WTC11 (cell line): ENCODE data around the gene CCDC39. TPM values are rescaled to one million over a fixed set of nuclear protein-coding genes. Genes with fewer than 3 reads are reported as not detected.

ENCODE experiments used
- ATAC-seq: fragments of 200-7000 bp; cut with Tn5 transposase; 2 replicates; pipeline ENCODE4 v1.10.0; 2021; ENCODE audit warnings: mild to moderate bottlenecking, moderate library complexity
- CTCF ChIA-PET: fragments of 300-600 bp; sonication (Branson Sonifier 250); formaldehyde crosslinking; loops from one replicate; lab custom pipeline; 2021; ENCODE audit warnings: antibody characterized with exemption; lab: Charles Lee
- POLR2A ChIA-PET: fragments of 350-600 bp; sonication (Branson Sonifier 250); formaldehyde crosslinking; loops from one replicate; lab custom pipeline; 2021; ENCODE audit warnings: antibody characterized with exemption; lab: Charles Lee
- DNase-seq: peaks from one replicate; pipeline ENCODE4 v3.0.0; 2021; ENCODE audit warnings: low spot score
- H3K27ac Mint-ChIP-seq: 2 replicates; pipeline ENCODE4 v1.8.0; 2021; ENCODE audit warnings: mixed read lengths
- H3K27me3 Mint-ChIP-seq: 2 replicates; pipeline ENCODE4 v1.8.0; 2021; ENCODE audit warnings: low read depth, mild to moderate bottlenecking, moderate library complexity, mixed read lengths
- H3K36me3 Mint-ChIP-seq: 2 replicates; pipeline ENCODE4 v1.8.0; 2021; ENCODE audit warnings: mixed read lengths
- H3K4me1 Mint-ChIP-seq: 2 replicates; pipeline ENCODE4 v1.8.0; 2022; ENCODE audit warnings: mixed read lengths
- H3K4me3 Mint-ChIP-seq: 2 replicates; pipeline ENCODE4 v1.8.0; 2021; ENCODE audit warnings: mild to moderate bottlenecking, moderate library complexity, mixed read lengths
- H3K9me3 Mint-ChIP-seq: 2 replicates; pipeline ENCODE4 v1.8.0; 2021; ENCODE audit warnings: mixed read lengths
- ATF1 ChIP-seq: sonication (generic); formaldehyde crosslinking; IDR thresholded peaks from 2 replicates; pipeline ENCODE4 v1.8.1; 2023; ENCODE audit warnings: mild to moderate bottlenecking, moderate library complexity, missing genetic modification reagents
- CREM ChIP-seq: sonication (generic); formaldehyde crosslinking; IDR thresholded peaks from 2 replicates; pipeline ENCODE4 v1.8.1; 2022; ENCODE audit warnings: mild to moderate bottlenecking, missing genetic modification reagents, moderate library complexity
- ESRRA ChIP-seq: sonication (generic); formaldehyde crosslinking; IDR thresholded peaks from 2 replicates; pipeline ENCODE4 v1.8.1; 2022; ENCODE audit warnings: mild to moderate bottlenecking, missing genetic modification reagents, borderline replicate concordance
- FOXP4 ChIP-seq: sonication (generic); formaldehyde crosslinking; IDR thresholded peaks from 2 replicates; pipeline ENCODE4 v1.8.0; 2022; ENCODE audit warnings: mild to moderate bottlenecking, missing genetic modification reagents
- GABPB1 ChIP-seq: sonication (generic); formaldehyde crosslinking; IDR thresholded peaks from 2 replicates; pipeline ENCODE4 v1.8.1; 2023; ENCODE audit warnings: mild to moderate bottlenecking, missing genetic modification reagents
- NR2C2 ChIP-seq: sonication (generic); formaldehyde crosslinking; IDR thresholded peaks from 2 replicates; pipeline ENCODE4 v1.8.0; 2022; ENCODE audit warnings: mild to moderate bottlenecking, missing genetic modification reagents
- TCF7 ChIP-seq: sonication (generic); formaldehyde crosslinking; IDR thresholded peaks from 2 replicates; pipeline ENCODE4 v1.8.0; 2022; ENCODE audit warnings: mild to moderate bottlenecking, low read depth, missing genetic modification reagents, moderate library complexity
- ZNF138 ChIP-seq: sonication (generic); formaldehyde crosslinking; conservative IDR thresholded peaks from 2 replicates; pipeline ENCODE4 v1.8.1; 2022; ENCODE audit warnings: mild to moderate bottlenecking, moderate library complexity, missing genetic modification reagents
- ZNF423 ChIP-seq: fragments of 250-450 bp; sonication (Bioruptor Pico); IDR thresholded peaks from 2 replicates; pipeline ENCODE4 v2.1.2; 2022; ENCODE audit warnings: mild to moderate bottlenecking, moderate library complexity
- ZNF425 ChIP-seq: fragments of 250-450 bp; sonication (Bioruptor Pico); conservative IDR thresholded peaks from 2 replicates; pipeline ENCODE4 v1.9.0; 2021; ENCODE audit warnings: mild to moderate bottlenecking
- ZNF512 ChIP-seq: sonication (generic); formaldehyde crosslinking; IDR thresholded peaks from 2 replicates; pipeline ENCODE4 v1.8.1; 2022; ENCODE audit warnings: missing genetic modification reagents, borderline replicate concordance
- total RNA-seq: library from RNA; stranded (reverse); gene quantifications from 3 replicates; pipeline ENCODE4 v1.2.3, GENCODE V29; 2021
- TF ChIP-seq, protein P1 (sequence below): sonication (generic); formaldehyde crosslinking; IDR thresholded peaks from 2 replicates; pipeline ENCODE4 v1.8.1; 2022; ENCODE audit warnings: low read depth, mild to moderate bottlenecking, moderate library complexity, missing genetic modification reagents, borderline replicate concordance
- TF ChIP-seq, protein P2 (sequence below): fragments of 250-450 bp; sonication (Bioruptor Pico); IDR thresholded peaks from 2 replicates; pipeline ENCODE4 v1.9.0; 2021; ENCODE audit warnings: mild to moderate bottlenecking, borderline replicate concordance
- TF ChIP-seq, protein P3 (sequence below): fragments of 250-450 bp; sonication (Bioruptor Pico); IDR thresholded peaks from 2 replicates; pipeline ENCODE4 v1.9.0; 2021; ENCODE audit warnings: moderate library complexity, mild to moderate bottlenecking, inconsistent platforms, borderline replicate concordance

CCDC39 gene
- total RNA-seq, 1 experiment from 2014 or later: not detected

GRCh38 chr3:180693656-180694055, 14.4 kb upstream of the CCDC39 start:
- TF ChIP-seq ZNF512 (CRISPR knock-in tag): no peak
- TF ChIP-seq CREM: no peak
- TF ChIP-seq, protein P1, sequence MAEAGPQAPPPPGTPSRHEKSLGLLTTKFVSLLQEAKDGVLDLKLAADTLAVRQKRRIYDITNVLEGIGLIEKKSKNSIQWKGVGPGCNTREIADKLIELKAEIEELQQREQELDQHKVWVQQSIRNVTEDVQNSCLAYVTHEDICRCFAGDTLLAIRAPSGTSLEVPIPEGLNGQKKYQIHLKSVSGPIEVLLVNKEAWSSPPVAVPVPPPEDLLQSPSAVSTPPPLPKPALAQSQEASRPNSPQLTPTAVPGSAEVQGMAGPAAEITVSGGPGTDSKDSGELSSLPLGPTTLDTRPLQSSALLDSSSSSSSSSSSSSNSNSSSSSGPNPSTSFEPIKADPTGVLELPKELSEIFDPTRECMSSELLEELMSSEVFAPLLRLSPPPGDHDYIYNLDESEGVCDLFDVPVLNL (CRISPR knock-in tag): no peak
- no peak for TF ChIP-seq ESRRA (CRISPR knock-in tag)
- no peak for TF ChIP-seq NR2C2 (CRISPR knock-in tag)
- Mint-ChIP-seq H3K36me3 (no peaks in the 10 kb centered on the region), H3K4me3 (no peak overlapping the region), H3K27me3 (no peaks in the 10 kb centered on the region), H3K27ac (no peak overlapping the region), H3K9me3 (no peaks in the 10 kb centered on the region), H3K4me1 (peaks cover 6% of the 10 kb centered on the region)
- ATAC-seq: no peak
- ChIA-PET POLR2A (no interaction called here), CTCF (interaction anchor here (1.0 kb wide), 1 partner anchor 111 kb away, joined by 3 read pairs; no protein-coding TSS in a partner anchor)
- no peak for DNase-seq

DNA sequence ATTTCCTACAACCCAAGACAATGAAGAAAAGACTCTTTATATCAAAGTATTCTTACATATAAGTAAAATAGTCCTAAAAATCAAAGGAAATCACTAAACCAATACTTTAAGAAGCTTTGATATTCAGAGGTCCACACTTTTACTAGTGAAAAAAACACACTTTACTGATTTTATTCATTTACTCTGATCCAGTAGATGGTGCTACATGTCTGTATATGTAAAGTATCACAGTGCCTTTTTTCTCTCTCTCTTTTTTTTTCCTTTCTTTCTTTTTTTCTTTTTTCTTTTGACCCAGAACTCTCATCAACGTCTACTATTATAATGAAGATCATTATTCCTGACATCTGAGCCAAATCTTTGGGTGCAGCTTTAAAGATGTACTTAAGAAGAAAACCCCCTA, 10.8 kb upstream of the CCDC39 start:
- POLR2A ChIA-PET: no interaction called here
- Mint-ChIP-seq H3K27ac (no peak overlapping the region), H3K27me3 (no peaks in the 10 kb centered on the region), H3K36me3 (no peaks in the 10 kb centered on the region), H3K9me3 (no peaks in the 10 kb centered on the region), H3K4me3 (no peak overlapping the region), H3K4me1 (peaks cover 6% of the 10 kb centered on the region)
- TF ChIP-seq, protein P2, sequence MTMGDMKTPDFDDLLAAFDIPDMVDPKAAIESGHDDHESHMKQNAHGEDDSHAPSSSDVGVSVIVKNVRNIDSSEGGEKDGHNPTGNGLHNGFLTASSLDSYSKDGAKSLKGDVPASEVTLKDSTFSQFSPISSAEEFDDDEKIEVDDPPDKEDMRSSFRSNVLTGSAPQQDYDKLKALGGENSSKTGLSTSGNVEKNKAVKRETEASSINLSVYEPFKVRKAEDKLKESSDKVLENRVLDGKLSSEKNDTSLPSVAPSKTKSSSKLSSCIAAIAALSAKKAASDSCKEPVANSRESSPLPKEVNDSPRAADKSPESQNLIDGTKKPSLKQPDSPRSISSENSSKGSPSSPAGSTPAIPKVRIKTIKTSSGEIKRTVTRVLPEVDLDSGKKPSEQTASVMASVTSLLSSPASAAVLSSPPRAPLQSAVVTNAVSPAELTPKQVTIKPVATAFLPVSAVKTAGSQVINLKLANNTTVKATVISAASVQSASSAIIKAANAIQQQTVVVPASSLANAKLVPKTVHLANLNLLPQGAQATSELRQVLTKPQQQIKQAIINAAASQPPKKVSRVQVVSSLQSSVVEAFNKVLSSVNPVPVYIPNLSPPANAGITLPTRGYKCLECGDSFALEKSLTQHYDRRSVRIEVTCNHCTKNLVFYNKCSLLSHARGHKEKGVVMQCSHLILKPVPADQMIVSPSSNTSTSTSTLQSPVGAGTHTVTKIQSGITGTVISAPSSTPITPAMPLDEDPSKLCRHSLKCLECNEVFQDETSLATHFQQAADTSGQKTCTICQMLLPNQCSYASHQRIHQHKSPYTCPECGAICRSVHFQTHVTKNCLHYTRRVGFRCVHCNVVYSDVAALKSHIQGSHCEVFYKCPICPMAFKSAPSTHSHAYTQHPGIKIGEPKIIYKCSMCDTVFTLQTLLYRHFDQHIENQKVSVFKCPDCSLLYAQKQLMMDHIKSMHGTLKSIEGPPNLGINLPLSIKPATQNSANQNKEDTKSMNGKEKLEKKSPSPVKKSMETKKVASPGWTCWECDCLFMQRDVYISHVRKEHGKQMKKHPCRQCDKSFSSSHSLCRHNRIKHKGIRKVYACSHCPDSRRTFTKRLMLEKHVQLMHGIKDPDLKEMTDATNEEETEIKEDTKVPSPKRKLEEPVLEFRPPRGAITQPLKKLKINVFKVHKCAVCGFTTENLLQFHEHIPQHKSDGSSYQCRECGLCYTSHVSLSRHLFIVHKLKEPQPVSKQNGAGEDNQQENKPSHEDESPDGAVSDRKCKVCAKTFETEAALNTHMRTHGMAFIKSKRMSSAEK (CRISPR knock-in tag): no peak
- TF ChIP-seq, protein P3, sequence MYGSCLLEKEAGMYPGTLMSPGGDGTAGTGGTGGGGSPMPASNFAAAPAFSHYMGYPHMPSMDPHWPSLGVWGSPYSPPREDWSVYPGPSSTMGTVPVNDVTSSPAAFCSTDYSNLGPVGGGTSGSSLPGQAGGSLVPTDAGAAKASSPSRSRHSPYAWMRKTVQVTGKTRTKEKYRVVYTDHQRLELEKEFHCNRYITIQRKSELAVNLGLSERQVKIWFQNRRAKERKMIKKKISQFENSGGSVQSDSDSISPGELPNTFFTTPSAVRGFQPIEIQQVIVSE: no peak
- TF ChIP-seq GABPB1 (CRISPR knock-in tag) (no peak), ZNF425 (CRISPR knock-in tag) (no peak), ZNF423 (no peak), ZNF512 (CRISPR knock-in tag) (no peak), TCF7 (CRISPR knock-in tag) (no peak), FOXP4 (no peak), ZNF138 (CRISPR knock-in tag) (no peak), ATF1 (no peak)
- CTCF ChIA-PET: interaction anchor here (1.1 to 1.5 kb wide), 2 partner anchors 92 to 166 kb away, joined by 3 to 5 read pairs; no protein-coding TSS in a partner anchor
- no peak for DNase-seq
- no peak for ATAC-seq
